ENCODE measurements around the gene INPP5A.

DNA sequence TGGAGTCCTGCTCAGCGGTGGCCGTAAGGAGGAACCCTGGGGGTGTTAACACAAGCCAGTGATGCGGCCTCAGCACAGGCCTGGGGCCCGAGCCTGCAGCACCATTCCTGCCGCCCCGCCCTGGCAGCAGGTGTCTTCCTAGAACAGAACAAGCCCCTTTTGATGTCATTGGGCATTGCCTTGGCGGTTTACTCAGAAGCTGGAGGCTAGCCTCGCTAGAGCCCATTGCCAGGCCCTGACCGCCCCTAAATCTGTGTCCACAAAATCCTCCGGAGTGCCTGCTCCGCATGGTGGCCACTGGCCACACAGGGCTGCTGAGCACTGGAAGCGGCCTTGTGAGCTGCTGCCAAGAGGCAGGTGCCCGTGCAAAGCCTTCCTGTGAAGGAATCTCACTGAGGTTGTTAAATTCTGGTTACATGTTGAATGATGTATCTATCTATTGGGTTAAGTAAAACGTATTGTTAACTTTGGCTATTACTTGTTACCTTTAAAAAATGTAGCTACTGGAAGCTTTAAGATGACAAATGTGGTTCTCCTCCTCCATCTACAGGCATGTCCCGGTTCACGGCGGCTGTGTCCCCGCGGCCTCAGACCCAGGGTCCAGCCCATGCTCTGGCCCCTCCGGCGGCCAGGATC is 1.2 kb upstream of the INPP5A start:
- no peak for TF ChIP-seq POLR2A (IDR thresholded peaks at IDR 0.05)
- TF ChIP-seq, protein P1, sequence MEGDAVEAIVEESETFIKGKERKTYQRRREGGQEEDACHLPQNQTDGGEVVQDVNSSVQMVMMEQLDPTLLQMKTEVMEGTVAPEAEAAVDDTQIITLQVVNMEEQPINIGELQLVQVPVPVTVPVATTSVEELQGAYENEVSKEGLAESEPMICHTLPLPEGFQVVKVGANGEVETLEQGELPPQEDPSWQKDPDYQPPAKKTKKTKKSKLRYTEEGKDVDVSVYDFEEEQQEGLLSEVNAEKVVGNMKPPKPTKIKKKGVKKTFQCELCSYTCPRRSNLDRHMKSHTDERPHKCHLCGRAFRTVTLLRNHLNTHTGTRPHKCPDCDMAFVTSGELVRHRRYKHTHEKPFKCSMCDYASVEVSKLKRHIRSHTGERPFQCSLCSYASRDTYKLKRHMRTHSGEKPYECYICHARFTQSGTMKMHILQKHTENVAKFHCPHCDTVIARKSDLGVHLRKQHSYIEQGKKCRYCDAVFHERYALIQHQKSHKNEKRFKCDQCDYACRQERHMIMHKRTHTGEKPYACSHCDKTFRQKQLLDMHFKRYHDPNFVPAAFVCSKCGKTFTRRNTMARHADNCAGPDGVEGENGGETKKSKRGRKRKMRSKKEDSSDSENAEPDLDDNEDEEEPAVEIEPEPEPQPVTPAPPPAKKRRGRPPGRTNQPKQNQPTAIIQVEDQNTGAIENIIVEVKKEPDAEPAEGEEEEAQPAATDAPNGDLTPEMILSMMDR (IDR thresholded peaks at IDR 0.05), result peak in 1 of 12 donors; percentile 9
